IMR-90 (cell line): Measurements from ENCODE around the gene KRT1. TPM values are rescaled to one million over a fixed set of nuclear protein-coding genes. Genes with fewer than 3 reads are reported as not detected.

Experiments used
- ATAC-seq: fragments of 200-7000 bp; cut with Tn5 transposase; 2 replicates; pipeline ENCODE4 v1.9.1; 2020; ENCODE audit warnings: low read depth, mild to moderate bottlenecking, moderate library complexity
- BruUV-seq: library from RNA; stranded (reverse); fragments of 400-500 nt; replicated peaks from 2 replicates; lab custom pipeline; 2021; lab: Mats Ljungman, UMichigan
- CTCF ChIA-PET: fragments of 300-600 bp; formaldehyde crosslinking; extraction: SDS; loops from one replicate; lab custom pipeline; 2021; ENCODE audit warnings: antibody characterized with exemption; lab: Yijun Ruan, JAX
- POLR2A ChIA-PET: fragments of 300-600 bp; sonication (Branson Sonifier 250); formaldehyde crosslinking; loops from one replicate; lab custom pipeline; 2022; ENCODE audit warnings: antibody characterized with exemption; ENCODE audit not compliant: unreplicated experiment; lab: Charles Lee
- DNase-seq: peaks from one replicate; pipeline ENCODE4 v3.0.0; 2013
- H2AFZ ChIP-seq: replicated peaks from 2 replicates; pipeline ENCODE3; 2013; ENCODE audit warnings: low read length, mild to moderate bottlenecking; ENCODE audit not compliant: poor library complexity
- H2AK5ac ChIP-seq: 2 replicates; pipeline ENCODE4 v1.6.1; 2013; ENCODE audit warnings: low read depth, low read length, inconsistent platforms
- H2AK9ac ChIP-seq: replicated peaks from 2 replicates; pipeline ENCODE3; 2013; ENCODE audit warnings: mild to moderate bottlenecking, low read depth, low read length, moderate library complexity; ENCODE audit not compliant: poor library complexity
- H2BK120ac ChIP-seq: 2 replicates; pipeline ENCODE4 v1.6.1; 2013; ENCODE audit warnings: low read depth, low read length, inconsistent platforms
- H2BK15ac ChIP-seq: 3 replicates; pipeline ENCODE4 v1.6.1; 2013; ENCODE audit warnings: low read depth, low read length, inconsistent platforms
- H2BK20ac ChIP-seq: 2 replicates; pipeline ENCODE4 v1.6.1; 2013; ENCODE audit warnings: low read depth, mild to moderate bottlenecking, inconsistent platforms, low read length, moderate library complexity
- H2BK5ac ChIP-seq: 2 replicates; pipeline ENCODE4 v1.6.1; 2013; ENCODE audit warnings: mild to moderate bottlenecking, low read depth, low read length, inconsistent platforms; ENCODE audit not compliant: poor library complexity, severe bottlenecking
- H3K14ac ChIP-seq: replicated peaks from 2 replicates; pipeline ENCODE4 v1.6.1; 2013; ENCODE audit warnings: low read depth, low read length, inconsistent platforms
- H3K18ac ChIP-seq: 2 replicates; pipeline ENCODE4 v1.6.1; 2013; ENCODE audit warnings: low read depth, low read length, control low read depth
- H3K23ac ChIP-seq: 2 replicates; pipeline ENCODE4 v1.6.1; 2013; ENCODE audit warnings: low read depth, low read length, inconsistent platforms
- H3K27ac ChIP-seq: 2 replicates; pipeline ENCODE4 v1.5.1; 2013; ENCODE audit warnings: mild to moderate bottlenecking, control low read depth, low read length; ENCODE audit not compliant: insufficient read depth
- H3K27me3 ChIP-seq: 2 replicates; pipeline ENCODE4 v1.6.1; 2013; ENCODE audit warnings: low read length; ENCODE audit not compliant: control insufficient read depth, insufficient read depth
- H3K36me3 ChIP-seq: 2 replicates; pipeline ENCODE4 v1.6.1; 2013; ENCODE audit warnings: low read length, mixed read lengths; ENCODE audit not compliant: control insufficient read depth, insufficient read depth
- H3K4ac ChIP-seq: 2 replicates; pipeline ENCODE4 v1.6.1; 2013; ENCODE audit warnings: low read depth, low read length, inconsistent platforms
- H3K4me1 ChIP-seq: 2 replicates; pipeline ENCODE4 v1.6.1; 2013; ENCODE audit warnings: low read length, mixed read lengths; ENCODE audit not compliant: control insufficient read depth, insufficient read depth
- H3K4me2 ChIP-seq: 2 replicates; pipeline ENCODE4 v1.6.1; 2013; ENCODE audit warnings: low read depth, mild to moderate bottlenecking, control low read depth, low read length, moderate library complexity
- H3K4me3 ChIP-seq: 2 replicates; pipeline ENCODE4 v1.5.1; 2013; ENCODE audit warnings: low read depth, mild to moderate bottlenecking, control low read depth, low read length, moderate library complexity; ENCODE audit not compliant: insufficient read depth
- H3K56ac ChIP-seq: 2 replicates; pipeline ENCODE4 v1.6.1; 2013; ENCODE audit warnings: low read length, inconsistent platforms; ENCODE audit not compliant: insufficient read depth; ENCODE audit errors: extremely low read depth
- H3K79me1 ChIP-seq, 2 experiments: 2 replicates each; pipeline ENCODE4 v1.6.1; 2013; ENCODE audit warnings: low read length in 2 of 2, inconsistent platforms in 1 of 2, low read depth in 1 of 2
- H3K9ac ChIP-seq: 2 replicates; pipeline ENCODE4 v1.6.1; 2013; ENCODE audit warnings: low read depth, low read length, control low read depth
- H3K9me1 ChIP-seq: 2 replicates; pipeline ENCODE4 v1.6.1; 2013; ENCODE audit warnings: low read length, inconsistent platforms; ENCODE audit not compliant: insufficient read depth
- H3K9me3 ChIP-seq: 2 replicates; pipeline ENCODE4 v1.6.1; 2013; ENCODE audit warnings: low read length; ENCODE audit not compliant: control insufficient read depth, insufficient read depth
- H4K20me1 ChIP-seq: 2 replicates; pipeline ENCODE4 v1.6.1; 2013; ENCODE audit warnings: low read length, inconsistent platforms; ENCODE audit not compliant: insufficient read depth
- H4K5ac ChIP-seq: 2 replicates; pipeline ENCODE4 v1.6.1; 2013; ENCODE audit warnings: mild to moderate bottlenecking, low read depth, low read length, control low read depth
- H4K8ac ChIP-seq, 2 experiments: 2 replicates each; pipeline ENCODE4 v1.6.1; 2013; ENCODE audit warnings: low read depth in 2 of 2, low read length in 2 of 2, control low read depth in 1 of 2, inconsistent platforms in 1 of 2
- H4K91ac ChIP-seq: 2 replicates; pipeline ENCODE4 v1.6.1; 2013; ENCODE audit warnings: low read depth, low read length, inconsistent platforms; ENCODE audit not compliant: insufficient read depth
- BHLHE40 ChIP-seq: fragments of 150-350 bp; IDR thresholded peaks from 2 replicates; pipeline ENCODE4 v1.6.1; 2016; ENCODE audit warnings: mild to moderate bottlenecking, low read depth, low read length
- CEBPB ChIP-seq: IDR thresholded peaks from 2 replicates; pipeline ENCODE4 v1.6.1; 2012; ENCODE audit warnings: low read depth, low read length, improper control_type of control experiment
- CHD1 ChIP-seq: IDR thresholded peaks from 2 replicates; pipeline ENCODE4 v1.6.1; 2012; ENCODE audit warnings: low read depth, low read length, improper control_type of control experiment
- FOS ChIP-seq: fragments of 150-350 bp; IDR thresholded peaks from 2 replicates; pipeline ENCODE4 v1.6.1; 2016; ENCODE audit warnings: low read depth, low read length
- MAFK ChIP-seq: IDR thresholded peaks from 2 replicates; pipeline ENCODE4 v1.6.1; 2012; ENCODE audit warnings: low read depth, low read length, improper control_type of control experiment
- MAZ ChIP-seq: IDR thresholded peaks from 2 replicates; pipeline ENCODE4 v1.6.1; 2012; ENCODE audit warnings: low read depth, mild to moderate bottlenecking, low read length, improper control_type of control experiment, moderate library complexity, borderline replicate concordance
- MXI1 ChIP-seq: IDR thresholded peaks from 2 replicates; pipeline ENCODE4 v1.6.1; 2012; ENCODE audit warnings: low read depth, mild to moderate bottlenecking, low read length, moderate library complexity, borderline replicate concordance
- NFE2L2 ChIP-seq: fragments of 150-350 bp; IDR thresholded peaks from 2 replicates; pipeline ENCODE4 v1.6.1; 2016; ENCODE audit warnings: low read depth, mild to moderate bottlenecking, low read length
- POLR2A ChIP-seq: IDR thresholded peaks from 2 replicates; pipeline ENCODE4 v1.6.1; 2012; ENCODE audit warnings: mild to moderate bottlenecking, low read depth, low read length
- RAD21 ChIP-seq: IDR thresholded peaks from 2 replicates; pipeline ENCODE4 v1.6.1; 2012; ENCODE audit warnings: low read length, improper control_type of control experiment
- RCOR1 ChIP-seq: IDR thresholded peaks from 2 replicates; pipeline ENCODE4 v1.6.1; 2012; ENCODE audit warnings: mild to moderate bottlenecking, low read length, improper control_type of control experiment; ENCODE audit not compliant: insufficient replicate concordance
- RFX5 ChIP-seq: IDR thresholded peaks from 2 replicates; pipeline ENCODE4 v1.8.0; 2012; ENCODE audit warnings: low read depth, mild to moderate bottlenecking, low read length, moderate library complexity
- SMC3 ChIP-seq: fragments of 150-350 bp; IDR thresholded peaks from 2 replicates; pipeline ENCODE4 v1.6.1; 2016; ENCODE audit warnings: low read depth, mild to moderate bottlenecking, antibody characterized with exemption, low read length, moderate library complexity
- WGBS, 2 experiments: methylation state at CpG; one replicate each; pipeline versions ENCODE4 v1.1.5 to v1.1.7; 2013; ENCODE audit warnings: missing lambda C conversion rate in 2 of 2; ENCODE audit not compliant: insufficient read length in 1 of 2; ENCODE audit errors: extremely low coverage in 2 of 2; 5-methylcytosine and 5-hydroxymethylcytosine counted together
- dilution Hi-C: fragments of 300-500 bp; cut with HindIII; formaldehyde crosslinking; loops from one replicate; pipeline ENCODE4 v1.14.3; 2018; ENCODE audit warnings: low sequenced_read_pairs; ENCODE audit not compliant: unreplicated experiment
- in situ Hi-C: fragments of 300-500 bp; cut with MboI; formaldehyde crosslinking; loops from 3 replicates; pipeline ENCODE4 v1.14.3; 2019; ENCODE audit warnings: low sequenced_read_pairs, inconsistent platforms, mixed read lengths
- intact Hi-C: fragments of 100-400 bp; cut with micrococcal nuclease; formaldehyde crosslinking; loops from 2 replicates; pipeline ENCODE4 v1.10.0; 2022
- polyA plus RNA-seq, 3 experiments: library from polyadenylated mRNA; depleted of rRNA; stranded (reverse); fragments of >200 nt; gene quantifications; 2 replicates each; pipeline ENCODE4 v1.2.3, GENCODE V29; 2012; ENCODE audit warnings: low replicate concordance in 1 of 3
- total RNA-seq: library from RNA; depleted of rRNA; stranded (reverse); fragments of >200 nt; gene quantifications from 2 replicates; pipeline ENCODE4 v1.2.3, GENCODE V29; 2012
- TF ChIP-seq, protein P1 (sequence below): fragments of 150-350 bp; IDR thresholded peaks from 2 replicates; pipeline ENCODE4 v1.6.1; 2016; ENCODE audit warnings: low read depth, mild to moderate bottlenecking, low read length, moderate library complexity, borderline replicate concordance
- TF ChIP-seq, protein P2 (sequence below): fragments of 150-350 bp; IDR thresholded peaks from 2 replicates; pipeline ENCODE4 v1.6.1; 2017; ENCODE audit warnings: mild to moderate bottlenecking, antibody characterized with exemption, low read length, low read depth
- TF ChIP-seq, protein P3 (sequence below): conservative IDR thresholded peaks from 2 replicates; pipeline ENCODE4 v1.5.1; 2012; ENCODE audit warnings: mild to moderate bottlenecking, low read depth, low read length, improper control_type of control experiment

Gene KRT1
- total and polyA plus RNA-seq, 2 of the 4 experiments (the other 2 are of a cell fraction) = not detected

- no peak overlapping the region for H4K8ac ChIP-seq
- no peak overlapping the region for H2BK20ac ChIP-seq
- H3K4me3 ChIP-seq = no peak overlapping the region
- H3K79me1 ChIP-seq = no peaks in the 10 kb centered on the region
- H3K4me2 ChIP-seq = no peak overlapping the region
- BruUV-seq = no TSS peak
- no peak overlapping the region for H3K56ac ChIP-seq
- ChIA-PET POLR2A (no interaction called here), CTCF (no interaction called here)
- no peak overlapping the region for H2BK5ac ChIP-seq
- TF ChIP-seq, protein P1, sequence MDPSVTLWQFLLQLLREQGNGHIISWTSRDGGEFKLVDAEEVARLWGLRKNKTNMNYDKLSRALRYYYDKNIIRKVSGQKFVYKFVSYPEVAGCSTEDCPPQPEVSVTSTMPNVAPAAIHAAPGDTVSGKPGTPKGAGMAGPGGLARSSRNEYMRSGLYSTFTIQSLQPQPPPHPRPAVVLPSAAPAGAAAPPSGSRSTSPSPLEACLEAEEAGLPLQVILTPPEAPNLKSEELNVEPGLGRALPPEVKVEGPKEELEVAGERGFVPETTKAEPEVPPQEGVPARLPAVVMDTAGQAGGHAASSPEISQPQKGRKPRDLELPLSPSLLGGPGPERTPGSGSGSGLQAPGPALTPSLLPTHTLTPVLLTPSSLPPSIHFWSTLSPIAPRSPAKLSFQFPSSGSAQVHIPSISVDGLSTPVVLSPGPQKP = no peak
- TF ChIP-seq, protein P2, sequence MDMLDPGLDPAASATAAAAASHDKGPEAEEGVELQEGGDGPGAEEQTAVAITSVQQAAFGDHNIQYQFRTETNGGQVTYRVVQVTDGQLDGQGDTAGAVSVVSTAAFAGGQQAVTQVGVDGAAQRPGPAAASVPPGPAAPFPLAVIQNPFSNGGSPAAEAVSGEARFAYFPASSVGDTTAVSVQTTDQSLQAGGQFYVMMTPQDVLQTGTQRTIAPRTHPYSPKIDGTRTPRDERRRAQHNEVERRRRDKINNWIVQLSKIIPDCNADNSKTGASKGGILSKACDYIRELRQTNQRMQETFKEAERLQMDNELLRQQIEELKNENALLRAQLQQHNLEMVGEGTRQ = no peak
- no peak for TF ChIP-seq MAFK
- TF ChIP-seq MAZ = no peak
- TF ChIP-seq POLR2A = no peak
- TF ChIP-seq RFX5 = no peak
- TF ChIP-seq FOS = no peak
- TF ChIP-seq BHLHE40 = no peak
- no peak for TF ChIP-seq MXI1
- no peak for TF ChIP-seq NFE2L2
- TF ChIP-seq CEBPB = no peak
- no peak for TF ChIP-seq RAD21
- no peak for TF ChIP-seq SMC3
- TF ChIP-seq RCOR1 = no peak
- TF ChIP-seq CHD1 = no peak
- TF ChIP-seq, protein P3, sequence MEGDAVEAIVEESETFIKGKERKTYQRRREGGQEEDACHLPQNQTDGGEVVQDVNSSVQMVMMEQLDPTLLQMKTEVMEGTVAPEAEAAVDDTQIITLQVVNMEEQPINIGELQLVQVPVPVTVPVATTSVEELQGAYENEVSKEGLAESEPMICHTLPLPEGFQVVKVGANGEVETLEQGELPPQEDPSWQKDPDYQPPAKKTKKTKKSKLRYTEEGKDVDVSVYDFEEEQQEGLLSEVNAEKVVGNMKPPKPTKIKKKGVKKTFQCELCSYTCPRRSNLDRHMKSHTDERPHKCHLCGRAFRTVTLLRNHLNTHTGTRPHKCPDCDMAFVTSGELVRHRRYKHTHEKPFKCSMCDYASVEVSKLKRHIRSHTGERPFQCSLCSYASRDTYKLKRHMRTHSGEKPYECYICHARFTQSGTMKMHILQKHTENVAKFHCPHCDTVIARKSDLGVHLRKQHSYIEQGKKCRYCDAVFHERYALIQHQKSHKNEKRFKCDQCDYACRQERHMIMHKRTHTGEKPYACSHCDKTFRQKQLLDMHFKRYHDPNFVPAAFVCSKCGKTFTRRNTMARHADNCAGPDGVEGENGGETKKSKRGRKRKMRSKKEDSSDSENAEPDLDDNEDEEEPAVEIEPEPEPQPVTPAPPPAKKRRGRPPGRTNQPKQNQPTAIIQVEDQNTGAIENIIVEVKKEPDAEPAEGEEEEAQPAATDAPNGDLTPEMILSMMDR = no peak
- dilution Hi-C loops = no loop called here
- H4K5ac ChIP-seq = no peak overlapping the region
- H2BK120ac ChIP-seq = no peak overlapping the region
- H3K23ac ChIP-seq = no peak overlapping the region
- no peak overlapping the region for H4K91ac ChIP-seq
- no peak overlapping the region for H3K27ac ChIP-seq
- no peak overlapping the region for H3K4ac ChIP-seq
- H3K36me3 ChIP-seq = no peaks in the 10 kb centered on the region
- no peak overlapping the region for H3K14ac ChIP-seq
- H4K20me1 ChIP-seq = no peaks in the 10 kb centered on the region
- ATAC-seq = no peak
- no peak overlapping the region for H2BK15ac ChIP-seq
- DNase-seq = no peak
- WGBS, 2 experiments = no CpG with 5 or more reads among the region's 4 CpGs
- H3K9me1 ChIP-seq = no peaks in the 10 kb centered on the region
- intact Hi-C loops = no loop called here
- no peaks in the 10 kb centered on the region for H3K4me1 ChIP-seq
- H3K27me3 ChIP-seq = peaks cover 21% of the 10 kb centered on the region
- no peak overlapping the region for H2AFZ ChIP-seq
- no peak overlapping the region for H2AK5ac ChIP-seq
- H3K18ac ChIP-seq = no peak overlapping the region
- in situ Hi-C loops = no loop called here
- no peak overlapping the region for H2AK9ac ChIP-seq
- H3K9me3 ChIP-seq = no peaks in the 10 kb centered on the region
- H3K9ac ChIP-seq = no peak overlapping the region
Measured at GRCh38 chr12:52674433-52674775, 5.8 kb downstream of the KRT1 start.
